Measurements from ENCODE around the gene ANKRD33B.
A peak's percentile ranks its signal among the peaks of the same experiment; 100 is the strongest.

Gene ANKRD33B

GRCh38 chr5:10695055-10695649 lies 131.3 kb downstream of the ANKRD33B start:
- no peak overlapping the region for H3K4me3 ChIP-seq (ENCODE audit: control insufficient read depth, low read depth, low read length)
- peak; percentile 69 for DNase-seq (ENCODE audit: low read depth)
- peak; percentile 80 for TF ChIP-seq CTCF (conservative IDR thresholded peaks at IDR 0.05; ENCODE audit: control insufficient read depth, insufficient read depth, low read depth, low read length)

GRCh38 chr5:10695759-10696543 lies 132.1 kb downstream of the ANKRD33B start:
- no peak for TF ChIP-seq CTCF (conservative IDR thresholded peaks at IDR 0.05; ENCODE audit: control insufficient read depth, insufficient read depth, low read depth, low read length)
- H3K4me3 ChIP-seq (ENCODE audit: control insufficient read depth, low read depth, low read length), result no peak overlapping the region
- DNase-seq (ENCODE audit: low read depth), result peak; percentile 31

- no peak for TF ChIP-seq CTCF (conservative IDR thresholded peaks at IDR 0.05; ENCODE audit: control insufficient read depth, insufficient read depth, low read depth, low read length)
- no peak overlapping the region for H3K4me3 ChIP-seq (ENCODE audit: control insufficient read depth, low read depth, low read length)
- DNase-seq (ENCODE audit: low read depth), result no peak
Observed at GRCh38 chr5:10699281-10699874, 135.5 kb downstream of the ANKRD33B start.

GRCh38 chr5:10699987-10700386 lies 136.1 kb downstream of the ANKRD33B start:
- TF ChIP-seq CTCF (conservative IDR thresholded peaks at IDR 0.05; ENCODE audit: control insufficient read depth, insufficient read depth, low read depth, low read length), result no peak
- no peak overlapping the region for H3K4me3 ChIP-seq (ENCODE audit: control insufficient read depth, low read depth, low read length)
- DNase-seq (ENCODE audit: low read depth), result no peak

- no peak for TF ChIP-seq CTCF (conservative IDR thresholded peaks at IDR 0.05; ENCODE audit: control insufficient read depth, insufficient read depth, low read depth, low read length)
- DNase-seq (ENCODE audit: low read depth), result no peak
- no peak overlapping the region for H3K4me3 ChIP-seq (ENCODE audit: control insufficient read depth, low read depth, low read length)
Observed at GRCh38 chr5:10700516-10700915, 136.6 kb downstream of the ANKRD33B start.

GRCh38 chr5:10701567-10702039 lies 137.7 kb downstream of the ANKRD33B start:
- peak; percentile 70 for DNase-seq (ENCODE audit: low read depth)
- no peak overlapping the region for H3K4me3 ChIP-seq (ENCODE audit: control insufficient read depth, low read depth, low read length)
- TF ChIP-seq CTCF (conservative IDR thresholded peaks at IDR 0.05; ENCODE audit: control insufficient read depth, insufficient read depth, low read depth, low read length), result peak; percentile 58

Measured in fibroblast of mammary gland (primary cell).